ENCODE results near the gene ST6GALNAC3.

The ST6GALNAC3 gene

GRCh38 chr1:76290271-76290670 lies 215.7 kb downstream of the ST6GALNAC3 start:
- DNase-seq (ENCODE audit: low read depth, low spot score) = no peak
- TF ChIP-seq CTCF (IDR thresholded peaks at IDR 0.05; ENCODE audit: insufficient read depth, low read length, missing control alignments) = no peak
- no peak overlapping the region for H3K4me3 ChIP-seq (ENCODE audit: low read depth, low read length)
- ChIA-PET POLR2A (no interaction called here), CTCF (interaction anchor here (1.4 kb wide), 1 partner anchor 41 kb away, joined by 4 read pairs; no protein-coding TSS in a partner anchor)

DNA sequence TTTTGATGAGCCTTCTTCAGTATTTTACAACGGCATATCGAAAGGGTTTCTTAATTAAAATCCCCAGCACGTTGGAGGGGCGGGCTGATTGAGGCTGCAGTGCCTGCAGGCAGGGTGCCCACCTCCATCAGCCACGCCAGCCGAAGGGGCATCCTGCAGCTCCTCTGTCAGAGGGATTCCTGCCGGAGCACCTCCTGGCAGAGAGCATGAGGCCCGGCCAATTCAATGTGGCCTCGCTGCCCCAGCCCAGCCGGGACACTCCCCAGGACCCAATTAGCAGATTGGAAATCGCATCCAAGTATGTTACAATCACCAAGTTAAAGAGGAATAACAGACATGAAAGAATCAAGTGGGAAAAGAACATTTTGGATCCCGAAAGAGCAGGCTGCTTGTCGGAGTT lies 216.6 kb downstream of the ST6GALNAC3 start:
- POLR2A ChIA-PET = no interaction called here
- no peak for TF ChIP-seq CTCF (IDR thresholded peaks at IDR 0.05; ENCODE audit: insufficient read depth, low read length, missing control alignments)
- CTCF ChIA-PET = interaction anchor here (1.4 kb wide), 1 partner anchor 40 kb away, joined by 4 read pairs; no protein-coding TSS in a partner anchor
- DNase-seq (ENCODE audit: low read depth, low spot score) = no peak
- H3K4me3 ChIP-seq (ENCODE audit: low read depth, low read length) = no peak overlapping the region

- ChIA-PET CTCF (no interaction called here), POLR2A (no interaction called here)
- TF ChIP-seq CTCF (IDR thresholded peaks at IDR 0.05; ENCODE audit: insufficient read depth, low read length, missing control alignments) = no peak
- H3K4me3 ChIP-seq (ENCODE audit: low read depth, low read length) = no peak overlapping the region
- no peak for DNase-seq (ENCODE audit: low read depth, low spot score)
These were observed 217.2 kb downstream of the ST6GALNAC3 start for GRCh38 chr1:76291737-76292136.

DNA sequence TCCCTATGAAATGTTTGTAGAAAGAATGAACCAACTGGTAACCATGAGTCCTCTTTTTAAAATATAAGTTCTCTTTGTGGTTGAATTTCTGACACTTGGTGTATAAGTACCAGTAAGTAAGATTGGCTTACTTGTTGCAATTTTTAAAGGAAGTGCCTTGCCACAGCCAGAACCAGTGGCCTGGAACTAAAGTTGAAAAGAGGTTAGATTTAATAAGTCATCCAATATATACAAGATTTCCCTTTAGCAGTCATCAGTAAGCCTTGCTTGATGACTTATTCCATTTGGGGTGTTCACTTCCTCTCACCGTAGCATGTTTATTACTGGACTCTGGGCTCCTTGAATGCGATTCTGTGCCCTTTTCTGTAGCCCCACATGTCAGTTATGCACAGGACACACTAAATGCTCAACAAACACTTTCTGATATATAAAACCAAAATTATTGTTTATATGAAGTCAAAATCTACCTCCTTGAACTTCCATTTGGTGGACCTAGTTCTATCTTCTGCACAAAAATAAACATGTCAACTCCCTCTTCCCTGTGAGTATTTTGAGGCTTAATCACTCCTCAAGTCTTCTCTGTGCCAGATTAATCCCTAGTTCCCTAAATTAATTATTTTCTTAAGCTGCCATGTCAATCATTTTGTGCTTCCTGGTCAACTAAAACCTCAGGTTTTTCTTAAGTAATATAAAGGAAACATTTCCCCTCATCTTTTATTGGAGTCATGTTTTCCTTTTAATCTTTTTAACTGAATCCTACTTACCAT lies 218.1 kb downstream of the ST6GALNAC3 start:
- H3K4me3 ChIP-seq (ENCODE audit: low read depth, low read length) = no peak overlapping the region
- DNase-seq (ENCODE audit: low read depth, low spot score) = no peak
- ChIA-PET CTCF (no interaction called here), POLR2A (no interaction called here)
- no peak for TF ChIP-seq CTCF (IDR thresholded peaks at IDR 0.05; ENCODE audit: insufficient read depth, low read length, missing control alignments)

GRCh38 chr1:76293831-76294230 lies 219.3 kb downstream of the ST6GALNAC3 start:
- no peak for TF ChIP-seq CTCF (IDR thresholded peaks at IDR 0.05; ENCODE audit: insufficient read depth, low read length, missing control alignments)
- no peak overlapping the region for H3K4me3 ChIP-seq (ENCODE audit: low read depth, low read length)
- POLR2A ChIA-PET = no interaction called here
- CTCF ChIA-PET = no interaction called here
- no peak for DNase-seq (ENCODE audit: low read depth, low spot score)

- ChIA-PET POLR2A (no interaction called here), CTCF (no interaction called here)
- DNase-seq (ENCODE audit: low read depth, low spot score) = no peak
- no peak for TF ChIP-seq CTCF (IDR thresholded peaks at IDR 0.05; ENCODE audit: insufficient read depth, low read length, missing control alignments)
- no peak overlapping the region for H3K4me3 ChIP-seq (ENCODE audit: low read depth, low read length)
These were observed 220.1 kb downstream of the ST6GALNAC3 start for GRCh38 chr1:76294482-76295194.

Data from AG04449 (cell line).